Measurements from ENCODE around the gene UQCC3.
"Not testable (repeated sequence)": the region's sequence is repeated elsewhere in the genome, so short reads cannot be mapped to it uniquely, and the experiment has no call there.

- TF ChIP-seq CTCF (IDR thresholded peaks at IDR 0.05; ENCODE audit: low read depth, low read length, poor library complexity, severe bottlenecking); EZH2phosphoT487 (IDR thresholded peaks at IDR 0.05; ENCODE audit: borderline replicate concordance, low read length): not testable (repeated sequence)
Measured at GRCh38 chr11:62703921-62704320, 32.4 kb downstream of the UQCC3 start.
